HL-60 (cell line): ENCODE data around the gene TTI1.

ENCODE experiments used
- CTCF ChIP-seq: IDR thresholded peaks from one replicate; pipeline ENCODE4 v1.5.1; 2011; ENCODE audit warnings: low read length, control low read depth, inconsistent platforms; ENCODE audit not compliant: insufficient read depth
- GABPA ChIP-seq: IDR thresholded peaks from 2 replicates; pipeline ENCODE4 v1.6.1; 2012; ENCODE audit warnings: low read depth
- POLR2AphosphoS5 ChIP-seq: IDR thresholded peaks from 2 replicates; pipeline ENCODE4 v1.6.1; 2012; ENCODE audit warnings: low read depth
- REST ChIP-seq: IDR thresholded peaks from 2 replicates; pipeline ENCODE4 v1.6.1; 2012; ENCODE audit warnings: low read depth; ENCODE audit not compliant: insufficient replicate concordance
- SPI1 ChIP-seq: IDR thresholded peaks from 2 replicates; pipeline ENCODE4 v1.6.1; 2012; ENCODE audit warnings: low read depth, mild to moderate bottlenecking, borderline replicate concordance

GRCh38 chr20:37984018-37984785, 49.1 kb downstream of the TTI1 start:
- TF ChIP-seq CTCF (no peak), POLR2AphosphoS5 (no peak), REST (no peak), GABPA (no peak), SPI1 (no peak)
